Umbilical cord (tissue), 2 donors: ENCODE results near the gene AGK. TPM values are rescaled to one million over a fixed set of nuclear protein-coding genes. Genes with fewer than 3 reads are reported as not detected.

ENCODE experiments used
- DNase-seq: peaks from one replicate; pipeline ENCODE4 v3.0.0-alpha.2; 2015; ENCODE audit warnings: low spot score
- total RNA-seq: library from RNA; depleted of rRNA; stranded (reverse); fragments of >200 nt; gene quantifications from one replicate; pipeline ENCODE4 v1.2.3, GENCODE V29; 2014; ENCODE audit warnings: low replicate concordance; ENCODE audit not compliant: insufficient read depth

Gene AGK
- total RNA-seq, 1 donor from 2014 or later = 20.7 TPM

DNA sequence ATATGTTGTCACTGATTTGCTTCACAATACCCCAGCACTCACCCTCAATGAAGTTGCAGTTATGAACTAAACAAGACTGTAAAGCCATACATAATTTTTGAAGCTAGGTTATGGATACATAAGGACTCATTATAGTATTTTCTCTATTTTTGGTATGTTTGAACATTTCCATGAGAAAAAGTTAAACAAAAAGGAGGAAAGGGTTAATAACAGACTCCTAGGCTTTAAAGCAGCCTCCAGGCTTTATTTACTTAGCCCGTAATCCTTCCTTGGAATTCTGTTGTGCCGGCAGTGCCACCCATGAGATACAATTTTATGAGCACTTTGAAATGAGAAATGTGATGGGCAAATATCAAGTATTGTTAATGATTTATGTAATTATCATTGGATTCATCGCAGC is 152.9 kb downstream of the AGK start:
- DNase-seq = no peak

DNA sequence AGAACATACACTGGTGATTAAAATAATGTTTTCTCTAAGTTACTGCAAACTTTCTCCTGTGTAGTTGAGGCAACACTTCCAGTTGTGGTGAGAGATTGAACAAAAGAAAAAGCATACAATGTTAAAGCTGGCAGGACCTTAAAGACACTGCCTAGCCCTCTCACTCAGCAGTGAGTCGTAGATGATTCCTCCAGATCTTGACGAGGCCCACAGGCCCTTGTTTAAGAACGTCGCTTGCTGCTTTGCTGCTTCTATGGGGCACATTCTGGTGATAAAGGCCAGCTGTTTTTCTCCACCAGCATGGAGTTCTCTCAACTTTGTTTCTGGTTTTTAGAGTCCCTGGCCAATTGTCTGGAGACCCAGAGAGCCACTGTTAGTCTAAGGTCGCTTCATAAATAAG is 153.5 kb downstream of the AGK start:
- DNase-seq = no peak

Other genes starting within 250 kb of the AGK start
- 17.3 TPM for gene DENND11, start 150.8 kb downstream of the AGK start, total RNA-seq
- 1.9 TPM for gene WEE2, start 156.9 kb downstream of the AGK start, total RNA-seq
- 89.1 TPM for gene SSBP1, start 186.9 kb downstream of the AGK start, total RNA-seq
- gene TAS2R3, start 212.7 kb downstream of the AGK start, total RNA-seq = 10.6 TPM
- 4.1 TPM for gene TAS2R4, start 225.3 kb downstream of the AGK start, total RNA-seq
- 0.72 TPM for gene TAS2R5, start 238.8 kb downstream of the AGK start, total RNA-seq